ENCODE results near the gene ABCG2.

The ABCG2 gene

GRCh38 chr4:88098993-88099752 is 59.3 kb downstream of the ABCG2 start:
- H3K27ac ChIP-seq (ENCODE audit: extremely low read depth, low read depth, low read length) = no peak overlapping the region
- H3K9me3 ChIP-seq (ENCODE audit: control insufficient read depth, insufficient read depth, low read depth, low read length) = no peaks in the 10 kb centered on the region
- no peaks in the 10 kb centered on the region for H3K4me1 ChIP-seq (ENCODE audit: control insufficient read depth, insufficient read depth, low read length)
- no peaks in the 10 kb centered on the region for H3K36me3 ChIP-seq (ENCODE audit: control insufficient read depth in 2 of 2, insufficient read depth in 1 of 2, low read length in 2 of 2)
- POLR2A ChIA-PET = no interaction called here
- TF ChIP-seq ZNF645 (tag by site-specific recombination; IDR thresholded peaks at IDR 0.05) (no peak), ZNF513 (tag by site-specific recombination; IDR thresholded peaks at IDR 0.05) (no peak), REPIN1 (tag by site-specific recombination; IDR thresholded peaks at IDR 0.05; ENCODE audit: low read depth) (no peak), ZNF155 (tag by site-specific recombination; IDR thresholded peaks at IDR 0.05) (no peak), ZFP69B (tag by site-specific recombination; IDR thresholded peaks at IDR 0.05) (no peak), KLF8 (tag by site-specific recombination; IDR thresholded peaks at IDR 0.05) (no peak), ZNF146 (tag by site-specific recombination; IDR thresholded peaks at IDR 0.05) (no peak), ZNF433 (tag by site-specific recombination; IDR thresholded peaks at IDR 0.05; ENCODE audit: low read depth) (no peak), KLF9 (tag by site-specific recombination; IDR thresholded peaks at IDR 0.05; ENCODE audit: low read depth) (no peak), MYNN (tag by site-specific recombination; IDR thresholded peaks at IDR 0.05; ENCODE audit: borderline replicate concordance) (no peak), ZNF518A (tag by site-specific recombination; conservative IDR thresholded peaks at IDR 0.05; ENCODE audit: low read depth) (no peak), ZNF394 (tag by site-specific recombination; IDR thresholded peaks at IDR 0.05; ENCODE audit: borderline replicate concordance) (no peak), ZNF560 (tag by site-specific recombination; IDR thresholded peaks at IDR 0.05; ENCODE audit: borderline replicate concordance) (no peak), ZNF202 (tag by site-specific recombination; IDR thresholded peaks at IDR 0.05; ENCODE audit: borderline replicate concordance) (no peak), SP3 (tag by site-specific recombination; IDR thresholded peaks at IDR 0.05) (no peak), ZXDB (tag by site-specific recombination; IDR thresholded peaks at IDR 0.05) (no peak), ZNF391 (tag by site-specific recombination; IDR thresholded peaks at IDR 0.05; ENCODE audit: borderline replicate concordance, low read depth) (no peak)
- TF ChIP-seq, protein P1, sequence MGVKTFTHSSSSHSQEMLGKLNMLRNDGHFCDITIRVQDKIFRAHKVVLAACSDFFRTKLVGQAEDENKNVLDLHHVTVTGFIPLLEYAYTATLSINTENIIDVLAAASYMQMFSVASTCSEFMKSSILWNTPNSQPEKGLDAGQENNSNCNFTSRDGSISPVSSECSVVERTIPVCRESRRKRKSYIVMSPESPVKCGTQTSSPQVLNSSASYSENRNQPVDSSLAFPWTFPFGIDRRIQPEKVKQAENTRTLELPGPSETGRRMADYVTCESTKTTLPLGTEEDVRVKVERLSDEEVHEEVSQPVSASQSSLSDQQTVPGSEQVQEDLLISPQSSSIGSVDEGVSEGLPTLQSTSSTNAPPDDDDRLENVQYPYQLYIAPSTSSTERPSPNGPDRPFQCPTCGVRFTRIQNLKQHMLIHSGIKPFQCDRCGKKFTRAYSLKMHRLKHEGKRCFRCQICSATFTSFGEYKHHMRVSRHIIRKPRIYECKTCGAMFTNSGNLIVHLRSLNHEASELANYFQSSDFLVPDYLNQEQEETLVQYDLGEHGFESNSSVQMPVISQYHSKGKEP (tag by site-specific recombination; IDR thresholded peaks at IDR 0.05) = no peak
- H3K4me3 ChIP-seq (ENCODE audit: low read depth, low read length) = no peak overlapping the region
- CTCF ChIA-PET = no interaction called here
